HCT116 (cell line): ENCODE data around the gene SUN5. TPM values are rescaled to one million over a fixed set of nuclear protein-coding genes. Genes with fewer than 3 reads are reported as not detected.

Experiments used
- ATAC-seq: fragments of 200-7000 bp; cut with Tn5 transposase; 2 replicates; pipeline ENCODE4 v1.9.1; 2020; ENCODE audit warnings: mild to moderate bottlenecking, moderate library complexity
- BruUV-seq: library from RNA; stranded (reverse); fragments of 400-500 nt; replicated peaks from 2 replicates; lab custom pipeline; 2021; lab: Mats Ljungman, UMichigan
- CTCF ChIA-PET: fragments of 300-600 bp; sonication (Branson Sonifier 250); formaldehyde crosslinking; loops from one replicate; lab custom pipeline; 2021; ENCODE audit warnings: antibody characterized with exemption; lab: Charles Lee
- POLR2A ChIA-PET: fragments of 300-600, 350-600 bp; sonication (Branson Sonifier 250); formaldehyde crosslinking; loops from one replicate; lab custom pipeline; 2021; ENCODE audit warnings: antibody characterized with exemption; lab: Charles Lee
- RAD21 ChIA-PET, 2 experiments: fragments of 300-600 bp; sonication (Branson Sonifier 250); formaldehyde crosslinking; loops; one replicate each; lab custom pipeline; 2023; ENCODE audit warnings: low total read pairs in 2 of 2; ENCODE audit not compliant: uncharacterized antibody in 2 of 2, unreplicated experiment in 2 of 2, low non-redundant PET in 1 of 2; lab: Charles Lee
- DNase-seq: peaks from one replicate; pipeline ENCODE4 v3.0.0-alpha.2; 2010; ENCODE audit warnings: low read depth, low spot score
- H2AFZ ChIP-seq: fragments of 200-600 bp; shearing (Covaris generic), sonication (generic); 2 replicates; pipeline ENCODE4 v1.6.1; 2017; ENCODE audit warnings: low read depth, mixed run types, mixed read lengths, antibody characterized with exemption, low read length; ENCODE audit not compliant: poor library complexity, severe bottlenecking
- H3K27ac ChIP-seq: 2 replicates; pipeline ENCODE4 v1.5.1; 2012; ENCODE audit warnings: low read depth, low read length
- H3K27me3 ChIP-seq: fragments of 200-600 bp; sonication (generic); 2 replicates; pipeline ENCODE4 v1.6.1; 2016; ENCODE audit warnings: mixed run types, low read length, mixed read lengths; ENCODE audit not compliant: insufficient read depth
- H3K36me3 ChIP-seq, 2 experiments: fragments of 200-500 bp in 1 of 2; fragments of 200-600 bp in 1 of 2; sonication (Bioruptor generic) in 1 of 2; sonication (generic) in 1 of 2; 2 replicates each; pipeline versions ENCODE4 v1.5.1 to v1.6.1; 2014 to 2016; ENCODE audit warnings: low read length in 2 of 2, inconsistent platforms in 1 of 2, mixed read lengths in 1 of 2, mixed run types in 1 of 2; ENCODE audit not compliant: insufficient read depth in 2 of 2, control insufficient read depth in 1 of 2
- H3K4me1 ChIP-seq, 2 experiments: fragments of 200-600 bp in 1 of 2; sonication (generic) in 1 of 2; 2 replicates each; pipeline versions ENCODE4 v1.5.1 to v1.6.1; 2012 to 2017; ENCODE audit warnings: low read length in 2 of 2, inconsistent platforms in 1 of 2, mild to moderate bottlenecking in 1 of 2, mixed read lengths in 1 of 2, mixed run types in 1 of 2, moderate library complexity in 1 of 2; ENCODE audit not compliant: insufficient read depth in 2 of 2, control insufficient read depth in 1 of 2
- H3K4me2 ChIP-seq: fragments of 200-600 bp; sonication (generic); 2 replicates; pipeline ENCODE4 v1.6.1; 2017; ENCODE audit warnings: mixed run types, low read length, mixed read lengths
- H3K4me3 ChIP-seq, 2 experiments: fragments of 200-600 bp in 1 of 2; sonication (generic) in 1 of 2; replicated peaks in 1 of 2; 2 replicates each; pipeline ENCODE4 v1.5.1; 2011 to 2016; ENCODE audit warnings: low read length in 2 of 2, control low read depth in 1 of 2, low read depth in 1 of 2, mild to moderate bottlenecking in 1 of 2, mixed read lengths in 1 of 2, mixed run types in 1 of 2
- H3K79me2 ChIP-seq: fragments of 200-600 bp; sonication (generic); 2 replicates; pipeline ENCODE4 v1.6.1; 2017; ENCODE audit warnings: mild to moderate bottlenecking, mixed run types, low read length, moderate library complexity, mixed read lengths; ENCODE audit not compliant: insufficient read depth
- H3K9ac ChIP-seq: fragments of 200-600 bp; sonication (generic); 2 replicates; pipeline ENCODE4 v1.6.1; 2016; ENCODE audit warnings: low read length, mixed read lengths
- H3K9me2 ChIP-seq: fragments of 200-600 bp; sonication (generic), shearing (Covaris generic); 2 replicates; pipeline ENCODE4 v1.6.1; 2017; ENCODE audit warnings: mixed run types, mild to moderate bottlenecking, moderate library complexity; ENCODE audit not compliant: insufficient read depth
- H3K9me3 ChIP-seq, 2 experiments: fragments of 200-500 bp in 1 of 2; fragments of 200-600 bp in 1 of 2; sonication (Bioruptor generic) in 1 of 2; sonication (generic) in 1 of 2; 2 replicates each; pipeline ENCODE4 v1.6.1; 2014 to 2017; ENCODE audit warnings: low read length in 2 of 2, mixed read lengths in 2 of 2, inconsistent platforms in 1 of 2, low read depth in 1 of 2, mild to moderate bottlenecking in 1 of 2, mixed run types in 1 of 2, moderate library complexity in 1 of 2; ENCODE audit not compliant: control insufficient read depth in 1 of 2, insufficient read depth in 1 of 2
- H4K20me1 ChIP-seq: fragments of 200-600 bp; sonication (generic), shearing (Covaris generic); 2 replicates; pipeline ENCODE4 v1.6.1; 2017; ENCODE audit warnings: mixed run types, mild to moderate bottlenecking, moderate library complexity; ENCODE audit not compliant: insufficient read depth
- CEBPB ChIP-seq: IDR thresholded peaks from 2 replicates; pipeline ENCODE4 v1.6.1; 2012; ENCODE audit warnings: low read depth
- ELF1 ChIP-seq: IDR thresholded peaks from 2 replicates; pipeline ENCODE4 v1.6.1; 2012; ENCODE audit warnings: low read depth, borderline replicate concordance
- MAX ChIP-seq: IDR thresholded peaks from 2 replicates; pipeline ENCODE4 v1.6.1; 2012
- POLR2AphosphoS5 ChIP-seq: IDR thresholded peaks from 2 replicates; pipeline ENCODE4 v1.6.1; 2011; ENCODE audit warnings: mild to moderate bottlenecking, low read depth, low read length, moderate library complexity
- RAD21 ChIP-seq: IDR thresholded peaks from 2 replicates; pipeline ENCODE4 v1.6.1; 2012; ENCODE audit warnings: low read depth, mild to moderate bottlenecking
- REST ChIP-seq: IDR thresholded peaks from 2 replicates; pipeline ENCODE4 v1.6.1; 2012; ENCODE audit warnings: low read depth
- SRF ChIP-seq: IDR thresholded peaks from 2 replicates; pipeline ENCODE4 v1.6.1; 2012; ENCODE audit warnings: low read depth
- YY1 ChIP-seq: IDR thresholded peaks from 2 replicates; pipeline ENCODE4 v1.6.1; 2011; ENCODE audit warnings: low read length, low read depth, moderate library complexity, mild to moderate bottlenecking; ENCODE audit not compliant: insufficient replicate concordance; ENCODE audit errors: extremely low read depth
- intact Hi-C: fragments of 100-400 bp; cut with micrococcal nuclease; formaldehyde crosslinking; loops from 2 replicates; pipeline ENCODE4 v1.10.0; 2022
- total RNA-seq: library from RNA; stranded (reverse); gene quantifications from one replicate; pipeline ENCODE4 v1.2.1, GENCODE V29; 2021; ENCODE audit not compliant: unreplicated experiment

The SUN5 gene
- total RNA-seq, 1 experiment from 2014 or later, result not detected

GRCh38 chr20:33027769-33028751 is 23.8 kb upstream of the SUN5 start:
- intact Hi-C loops, result no loop called here
- ChIA-PET RAD21 (no interaction called here), POLR2A (no interaction called here), CTCF (no interaction called here)
- Histone ChIP-seq H4K20me1 (no peaks in the 10 kb centered on the region), H3K36me3 (no peaks in the 10 kb centered on the region), H3K79me2 (no peaks in the 10 kb centered on the region), H3K4me1 (no peaks in the 10 kb centered on the region), H3K9ac (no peak overlapping the region), H3K4me3 (no peak overlapping the region), H3K4me2 (no peak overlapping the region), H3K27ac (no peak overlapping the region), H3K9me3 (no peaks in the 10 kb centered on the region; a peak in 1 of 4 replicates), H2AFZ (no peak overlapping the region), H3K27me3 (peaks cover 32% of the 10 kb centered on the region; the same call in 1 of the 2 replicates), H3K9me2 (no peaks in the 10 kb centered on the region)
- no TSS peak for BruUV-seq
- TF ChIP-seq RAD21 (no peak), CEBPB (no peak), YY1 (no peak), POLR2AphosphoS5 (no peak), ELF1 (no peak), MAX (no peak), SRF (no peak), REST (no peak)
- no peak for DNase-seq
- ATAC-seq, result no peak
